ENCODE data around the gene KLK14.

DNA sequence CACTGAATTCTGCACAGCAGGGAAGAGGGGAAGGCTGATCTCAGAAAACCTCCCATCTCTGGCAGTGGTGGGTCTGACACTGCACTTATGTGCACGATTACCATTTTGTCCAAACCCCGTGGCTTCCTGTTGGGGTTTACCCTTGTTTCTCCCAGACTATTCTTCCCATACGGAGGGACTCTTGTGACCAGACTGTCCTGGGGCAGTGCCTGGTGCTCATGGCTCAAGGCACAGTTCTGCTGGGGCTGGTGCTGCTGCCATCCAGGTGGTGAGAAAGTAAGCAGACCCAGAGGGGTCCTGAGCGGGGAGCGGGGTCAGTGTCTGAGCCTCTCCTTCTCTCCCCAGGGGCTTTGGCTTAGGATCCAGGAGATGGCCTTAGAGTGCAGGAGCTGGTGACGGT lies 36.9 kb upstream of the KLK14 start:
- TF ChIP-seq EHMT2 (IDR thresholded peaks at IDR 0.05; ENCODE audit: low read depth) (no peak), CHD2 (IDR thresholded peaks at IDR 0.05; ENCODE audit: low read length, partially characterized antibody) (no peak), POLR2A (IDR thresholded peaks at IDR 0.05; ENCODE audit: low read length) (no peak), CHD4 (IDR thresholded peaks at IDR 0.05; ENCODE audit: borderline replicate concordance) (no peak), HOXB13 (CRISPR knock-in tag; IDR thresholded peaks at IDR 0.05; ENCODE audit: low read depth) (no peak)
- TF ChIP-seq, protein P1, sequence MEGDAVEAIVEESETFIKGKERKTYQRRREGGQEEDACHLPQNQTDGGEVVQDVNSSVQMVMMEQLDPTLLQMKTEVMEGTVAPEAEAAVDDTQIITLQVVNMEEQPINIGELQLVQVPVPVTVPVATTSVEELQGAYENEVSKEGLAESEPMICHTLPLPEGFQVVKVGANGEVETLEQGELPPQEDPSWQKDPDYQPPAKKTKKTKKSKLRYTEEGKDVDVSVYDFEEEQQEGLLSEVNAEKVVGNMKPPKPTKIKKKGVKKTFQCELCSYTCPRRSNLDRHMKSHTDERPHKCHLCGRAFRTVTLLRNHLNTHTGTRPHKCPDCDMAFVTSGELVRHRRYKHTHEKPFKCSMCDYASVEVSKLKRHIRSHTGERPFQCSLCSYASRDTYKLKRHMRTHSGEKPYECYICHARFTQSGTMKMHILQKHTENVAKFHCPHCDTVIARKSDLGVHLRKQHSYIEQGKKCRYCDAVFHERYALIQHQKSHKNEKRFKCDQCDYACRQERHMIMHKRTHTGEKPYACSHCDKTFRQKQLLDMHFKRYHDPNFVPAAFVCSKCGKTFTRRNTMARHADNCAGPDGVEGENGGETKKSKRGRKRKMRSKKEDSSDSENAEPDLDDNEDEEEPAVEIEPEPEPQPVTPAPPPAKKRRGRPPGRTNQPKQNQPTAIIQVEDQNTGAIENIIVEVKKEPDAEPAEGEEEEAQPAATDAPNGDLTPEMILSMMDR (IDR thresholded peaks at IDR 0.05) = no peak
- TF ChIP-seq, protein P2, sequence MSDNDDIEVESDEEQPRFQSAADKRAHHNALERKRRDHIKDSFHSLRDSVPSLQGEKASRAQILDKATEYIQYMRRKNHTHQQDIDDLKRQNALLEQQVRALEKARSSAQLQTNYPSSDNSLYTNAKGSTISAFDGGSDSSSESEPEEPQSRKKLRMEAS (IDR thresholded peaks at IDR 0.05) = no peak

Data from A549 (cell line).